Activated CD4-positive, alpha-beta T cell treated with anti-CD3 and anti-CD28 coated beads, Interleukin-2, amount 50 U/mL, for 4 hours (primary cell): ENCODE data around the gene ATP5F1B.

Experiments used
- DNase-seq, 2 experiments: peaks; one replicate each; pipeline ENCODE4 v3.0.0-alpha.2; 2020

The ATP5F1B gene

GRCh38 chr12:56645201-56645716 lies 525 bp downstream of the ATP5F1B start:
- DNase-seq = no peak

GRCh38 chr12:56644654-56645053 lies 1.1 kb downstream of the ATP5F1B start:
- DNase-seq = no peak

- no peak for DNase-seq
These were observed 4.6 kb downstream of the ATP5F1B start for GRCh38 chr12:56641219-56641618.

GRCh38 chr12:56637621-56638020 lies 8.2 kb downstream of the ATP5F1B start:
- DNase-seq = no peak

GRCh38 chr12:56636675-56637540 lies 8.9 kb downstream of the ATP5F1B start:
- peak; percentile 82 for DNase-seq

GRCh38 chr12:56635806-56636674 lies 9.7 kb downstream of the ATP5F1B start:
- DNase-seq = peak; percentile 84 to 86

DNA sequence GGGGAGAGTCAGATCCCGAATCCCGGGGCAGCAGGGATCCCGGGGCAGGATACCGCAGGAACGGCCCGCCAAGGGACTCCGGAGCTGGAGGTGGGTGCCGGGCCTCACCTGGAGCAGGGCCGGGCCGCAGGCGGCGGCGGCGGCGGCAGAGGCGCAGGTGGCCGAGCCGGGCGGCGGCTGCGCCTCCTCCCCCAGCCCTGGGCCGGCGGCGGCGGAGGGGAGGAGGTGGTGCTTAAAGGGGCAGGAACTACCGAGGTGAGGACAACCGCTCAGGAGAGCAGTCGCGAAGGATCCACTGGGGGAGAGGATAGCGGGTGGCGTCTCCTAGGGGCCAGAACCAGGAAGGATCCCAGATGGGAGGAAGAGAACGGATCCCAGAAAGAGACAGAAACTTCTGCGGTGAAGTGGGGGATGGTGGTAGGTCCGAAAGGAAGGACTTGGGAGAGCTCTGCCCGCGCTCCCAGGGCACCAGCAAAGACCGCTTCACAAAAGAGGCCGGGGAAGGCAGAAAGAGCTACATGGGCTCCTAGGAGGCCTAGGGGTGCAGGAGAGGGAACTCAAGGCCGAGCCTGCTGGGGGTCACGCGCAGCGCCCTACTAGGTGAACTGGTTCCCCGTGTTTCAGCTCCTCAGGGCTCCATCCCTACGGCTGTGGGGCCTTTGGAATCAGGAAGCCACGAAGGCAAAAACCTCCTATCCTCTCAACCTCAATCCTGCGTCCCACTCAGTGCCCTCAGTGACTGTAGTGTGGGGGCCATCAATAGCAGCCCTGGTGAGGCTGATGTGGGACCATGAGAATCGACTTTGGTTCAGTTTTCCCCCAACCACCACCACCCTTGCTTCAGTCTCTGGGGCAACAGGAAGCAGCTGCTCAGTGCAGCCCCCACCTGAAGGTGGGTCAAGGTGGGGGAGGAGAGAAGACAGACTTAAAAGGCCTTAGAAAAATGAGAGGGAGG lies 10.7 kb downstream of the ATP5F1B start:
- peak; percentile 44 to 51 for DNase-seq

DNA sequence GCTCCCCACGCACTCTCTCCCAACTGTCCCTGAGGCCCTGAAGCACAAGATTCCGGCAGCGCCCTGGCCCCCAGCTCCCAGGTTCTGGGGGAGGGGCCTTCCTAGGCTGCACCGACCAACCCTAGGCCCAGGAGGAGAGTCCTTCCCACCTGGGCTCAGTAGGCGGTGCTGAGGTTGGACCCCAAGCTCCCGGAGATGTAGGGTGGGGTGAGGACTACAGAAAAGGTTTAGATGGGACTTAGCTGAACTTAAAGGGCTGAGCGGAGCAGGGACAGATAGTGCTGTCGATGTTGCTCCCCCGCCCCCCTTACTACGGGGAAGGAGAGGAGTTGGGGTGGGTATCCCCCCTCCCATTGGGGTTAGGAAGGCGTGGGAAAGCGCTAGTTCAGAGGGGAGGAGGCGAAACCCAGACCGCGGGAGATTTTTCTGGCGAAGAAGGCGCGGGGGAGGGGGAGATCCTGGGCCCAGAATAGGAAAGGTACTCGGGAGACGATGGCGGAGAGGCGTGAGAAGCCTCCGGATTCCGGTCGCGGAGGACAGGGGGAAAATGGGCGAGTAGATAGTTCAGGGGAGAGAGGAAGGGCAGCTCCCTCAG lies 11.4 kb downstream of the ATP5F1B start:
- DNase-seq = peak in 1 of 2 experiments; percentile 9

GRCh38 chr12:56633468-56634241 lies 12.1 kb downstream of the ATP5F1B start:
- no peak for DNase-seq

GRCh38 chr12:56632701-56633467 lies 12.9 kb downstream of the ATP5F1B start:
- no peak for DNase-seq

DNA sequence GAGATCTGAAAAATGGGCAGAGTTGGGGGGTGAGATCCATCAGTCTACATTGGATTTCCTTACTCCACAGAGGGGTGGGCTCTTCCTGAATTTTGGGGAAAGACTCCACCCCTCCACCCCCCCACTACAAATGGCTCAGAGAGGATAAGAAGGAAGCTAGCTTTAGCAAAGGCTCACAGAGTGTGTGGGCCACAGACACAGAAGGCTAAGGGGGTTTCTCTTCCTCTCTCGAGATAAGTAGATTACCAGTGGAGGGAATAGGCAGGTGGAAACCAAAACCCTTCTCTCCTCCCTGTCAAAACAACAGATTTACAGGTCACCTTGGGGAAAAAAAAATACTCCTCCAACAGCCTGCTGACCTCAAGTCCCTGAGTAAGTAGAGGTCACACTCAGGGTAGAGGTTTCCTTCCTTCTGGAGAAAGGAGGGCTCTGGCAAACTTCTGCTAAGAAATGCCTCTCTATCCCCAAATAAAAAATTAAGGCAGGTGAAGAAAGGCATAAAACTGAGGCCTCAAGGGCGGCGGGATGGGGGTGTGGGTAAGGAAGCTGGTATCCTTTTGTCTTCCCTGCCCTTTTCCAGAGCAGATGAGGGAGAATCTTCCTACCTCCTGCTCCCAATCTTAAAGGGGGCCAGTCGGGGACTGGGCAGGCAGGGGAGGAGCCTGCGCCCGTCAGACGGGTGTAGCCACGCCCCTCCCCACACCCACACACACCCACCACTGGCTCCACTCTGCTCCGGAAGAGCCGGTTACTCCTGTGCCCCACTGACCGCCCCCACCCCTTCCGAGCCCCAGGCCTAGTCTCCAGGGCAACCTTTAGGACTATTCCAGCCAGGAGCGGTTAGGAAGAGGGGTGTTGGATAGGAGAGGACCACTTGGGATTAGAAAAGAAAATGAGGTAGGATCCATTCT lies 13.7 kb downstream of the ATP5F1B start:
- peak; percentile 45 to 49 for DNase-seq

GRCh38 chr12:56630180-56630632 lies 15.6 kb downstream of the ATP5F1B start, which contains the start of gene BAZ2A:
Gene BAZ2A (minus strand): TSS chr12:56630326. CDS start chr12:56617530, 12,796 bp downstream.
- DNase-seq = peak; percentile 80 to 81

DNA sequence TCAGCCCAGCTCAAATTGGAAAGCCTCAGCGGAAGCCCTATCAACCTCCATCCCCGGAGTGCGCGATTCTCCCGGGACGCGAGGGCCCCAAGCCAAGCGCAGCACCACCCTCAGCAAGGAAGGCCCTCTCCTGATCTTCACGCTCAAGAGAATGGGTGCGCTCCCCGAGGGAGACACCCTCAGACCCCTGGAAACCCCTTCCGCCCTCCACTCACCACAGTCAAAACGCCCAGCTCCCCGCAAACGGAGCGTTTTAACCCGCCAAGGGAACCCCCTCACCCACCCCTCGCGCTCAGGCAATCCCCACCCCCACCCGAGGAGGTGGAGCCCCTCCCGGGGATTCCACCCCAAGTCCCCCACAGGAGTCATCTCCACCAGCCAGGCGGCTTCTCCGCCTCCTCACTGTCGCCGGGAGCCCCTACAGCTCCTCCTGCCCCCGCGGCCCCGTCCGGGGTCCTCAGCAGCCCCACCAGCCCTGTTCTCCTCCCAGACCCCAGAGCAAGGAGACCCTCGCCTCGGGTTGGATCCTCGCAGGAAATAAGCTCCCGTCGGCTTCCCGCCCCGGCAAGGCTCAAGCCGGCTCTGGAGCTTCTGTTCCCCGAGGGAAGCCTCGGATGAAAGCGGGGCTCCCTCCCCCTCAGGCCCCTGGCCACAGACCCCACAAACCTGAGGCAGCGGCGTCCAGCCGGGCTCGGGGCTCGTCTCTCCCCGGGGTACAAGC lies 16.2 kb downstream of the ATP5F1B start:
- peak; percentile 36 to 42 for DNase-seq

DNA sequence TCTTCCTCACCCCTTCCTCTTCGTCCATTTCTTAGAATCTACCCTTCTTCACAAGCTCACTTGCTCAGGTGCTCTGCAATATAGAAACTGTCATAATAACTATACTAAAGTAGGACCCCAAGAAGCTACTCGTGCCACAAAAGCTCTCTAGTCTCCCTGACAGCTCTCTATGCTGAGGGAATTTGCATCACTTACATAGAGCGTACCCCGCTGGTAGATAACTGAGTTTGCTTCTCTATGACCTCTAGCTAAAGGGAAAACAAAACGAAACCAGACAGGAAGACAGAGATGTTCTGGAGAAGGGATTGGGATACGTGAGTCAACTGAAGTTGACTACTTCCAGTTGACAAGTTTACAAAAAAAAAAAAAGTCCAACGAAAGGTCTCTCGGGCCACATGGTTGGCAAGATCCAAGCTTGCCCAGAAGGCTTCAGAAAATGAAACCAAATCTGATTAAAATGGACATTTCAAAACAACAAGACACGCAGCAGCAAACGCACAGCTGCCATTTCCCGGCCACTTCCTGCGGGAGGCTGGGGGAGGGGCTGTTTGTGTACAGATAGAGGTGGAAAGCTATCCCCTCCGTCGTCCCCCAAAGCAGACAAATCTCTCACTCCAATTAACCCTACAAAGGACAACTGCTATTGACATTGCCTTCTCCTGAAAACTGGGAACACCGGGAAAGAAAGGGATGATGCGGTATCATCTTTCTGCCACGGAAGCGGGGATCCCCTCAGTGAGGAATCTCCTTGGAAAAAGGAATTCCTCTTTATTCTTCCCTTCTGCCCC lies 16.9 kb downstream of the ATP5F1B start:
- peak; percentile 39 to 41 for DNase-seq

- DNase-seq = no peak
These were observed 19.1 kb downstream of the ATP5F1B start for GRCh38 chr12:56626701-56627100.

- no peak for DNase-seq
These were observed 23.2 kb downstream of the ATP5F1B start for GRCh38 chr12:56622535-56622934.

DNA sequence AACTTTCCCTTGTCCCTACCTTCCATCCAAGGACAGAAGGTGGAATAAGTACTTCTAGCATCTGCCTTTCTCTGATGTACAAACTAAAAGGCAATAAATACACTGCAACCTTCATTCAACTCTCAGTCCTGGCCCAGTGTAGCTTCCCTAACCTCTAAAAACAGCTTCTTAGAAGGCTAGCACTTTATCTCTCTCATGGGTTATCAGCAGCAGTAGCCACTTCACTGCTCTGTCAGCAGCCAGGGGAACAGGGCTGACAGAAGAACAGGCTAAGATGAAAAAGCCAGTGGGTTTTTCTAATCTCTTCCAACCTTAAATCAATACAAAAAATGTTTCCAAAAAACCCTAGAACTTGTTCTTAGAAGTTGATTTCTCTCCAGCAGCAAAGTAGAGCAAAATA lies 28.9 kb downstream of the ATP5F1B start:
- no peak for DNase-seq
